ENCODE results near the gene NEMP2. TPM values are rescaled to one million over a fixed set of nuclear protein-coding genes. Genes with fewer than 3 reads are reported as not detected.

The NEMP2 gene
- total and polyA plus RNA-seq, 12 donors: 0.61 to 8.4 (median 4.9) TPM

DNA sequence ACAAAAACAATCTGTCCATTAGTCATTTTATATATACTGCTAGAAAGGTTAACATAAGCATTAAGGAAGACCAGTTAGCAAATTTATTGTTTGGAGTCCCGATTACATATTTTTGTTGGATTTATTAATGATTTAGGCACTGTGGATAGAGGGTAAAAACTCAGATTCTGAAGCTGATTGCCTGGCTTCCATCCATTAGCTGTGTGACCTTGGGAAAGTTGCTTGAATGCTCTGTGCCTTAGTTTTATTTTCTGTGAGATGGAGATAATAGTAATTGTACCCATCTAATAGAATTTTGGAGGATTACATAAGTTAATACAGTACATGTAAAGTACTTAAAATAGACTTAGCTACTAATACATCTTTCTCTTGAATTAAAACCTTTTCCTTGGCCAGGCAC lies 36.3 kb upstream of the NEMP2 start:
- intact Hi-C loops (cut with DNase I): no loop called here
- 46 to 62% (median 59%) methylated on average over 1 of the region's 1 CpG for WGBS, 4 donors
- Histone ChIP-seq H3K27ac (no peak overlapping the region), H3K4me3 (no peak overlapping the region), H3K27me3 (no peaks in the 10 kb centered on the region), H3K9me3 (replicated peaks in 1 of 3) (no peaks in the 10 kb centered on the region), H3K4me1 (replicated peaks in 1 of 2) (no peaks in the 10 kb centered on the region), H3K36me3 (replicated peaks in 1 of 2) (no peaks in the 10 kb centered on the region)
- TF ChIP-seq, protein P1, sequence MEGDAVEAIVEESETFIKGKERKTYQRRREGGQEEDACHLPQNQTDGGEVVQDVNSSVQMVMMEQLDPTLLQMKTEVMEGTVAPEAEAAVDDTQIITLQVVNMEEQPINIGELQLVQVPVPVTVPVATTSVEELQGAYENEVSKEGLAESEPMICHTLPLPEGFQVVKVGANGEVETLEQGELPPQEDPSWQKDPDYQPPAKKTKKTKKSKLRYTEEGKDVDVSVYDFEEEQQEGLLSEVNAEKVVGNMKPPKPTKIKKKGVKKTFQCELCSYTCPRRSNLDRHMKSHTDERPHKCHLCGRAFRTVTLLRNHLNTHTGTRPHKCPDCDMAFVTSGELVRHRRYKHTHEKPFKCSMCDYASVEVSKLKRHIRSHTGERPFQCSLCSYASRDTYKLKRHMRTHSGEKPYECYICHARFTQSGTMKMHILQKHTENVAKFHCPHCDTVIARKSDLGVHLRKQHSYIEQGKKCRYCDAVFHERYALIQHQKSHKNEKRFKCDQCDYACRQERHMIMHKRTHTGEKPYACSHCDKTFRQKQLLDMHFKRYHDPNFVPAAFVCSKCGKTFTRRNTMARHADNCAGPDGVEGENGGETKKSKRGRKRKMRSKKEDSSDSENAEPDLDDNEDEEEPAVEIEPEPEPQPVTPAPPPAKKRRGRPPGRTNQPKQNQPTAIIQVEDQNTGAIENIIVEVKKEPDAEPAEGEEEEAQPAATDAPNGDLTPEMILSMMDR (IDR thresholded peaks at IDR 0.05): no peak
- no peak for TF ChIP-seq POLR2A (IDR thresholded peaks at IDR 0.05)
- no peak for DNase-seq

DNA sequence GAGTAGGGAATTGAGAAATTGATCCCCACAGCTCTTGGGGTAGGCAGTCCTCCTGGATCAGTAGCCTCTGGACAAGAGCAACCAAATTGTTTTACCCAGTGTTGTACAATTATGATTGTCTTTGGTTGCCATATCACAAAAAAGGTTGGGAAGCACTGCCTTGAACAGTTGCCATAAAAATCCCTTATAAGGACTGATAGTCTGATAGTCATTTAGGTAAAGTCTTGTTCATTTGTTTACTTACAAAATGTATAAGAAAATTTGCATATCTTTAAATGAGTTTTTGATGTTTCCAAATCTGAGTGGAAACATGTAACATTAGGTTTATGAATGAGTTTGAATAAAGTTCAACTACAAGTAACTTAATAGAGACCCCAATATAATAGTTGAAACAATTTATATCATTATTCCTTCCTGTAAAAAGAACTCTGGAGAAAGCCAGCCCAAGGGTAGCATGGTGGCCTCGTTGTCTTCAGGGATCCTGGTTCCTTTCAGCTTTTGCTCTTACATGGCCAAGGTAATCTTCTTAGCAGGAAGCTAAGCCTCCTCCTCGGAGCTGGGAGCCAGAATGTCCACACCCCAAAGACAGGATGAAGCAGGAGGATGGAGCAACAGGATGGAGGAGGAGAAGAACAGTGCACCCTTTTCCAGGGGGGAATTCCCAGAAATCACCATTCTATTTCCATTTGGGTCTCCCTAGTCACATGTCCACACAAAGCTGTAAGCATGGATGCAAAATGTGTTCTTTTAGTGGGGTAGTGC lies 35.7 kb upstream of the NEMP2 start:
- Histone ChIP-seq H3K27ac (no peak overlapping the region), H3K9me3 (replicated peaks in 1 of 3) (no peaks in the 10 kb centered on the region), H3K4me3 (no peak overlapping the region), H3K4me1 (replicated peaks in 1 of 2) (no peaks in the 10 kb centered on the region), H3K36me3 (replicated peaks in 1 of 2) (no peaks in the 10 kb centered on the region), H3K27me3 (no peaks in the 10 kb centered on the region)
- TF ChIP-seq POLR2A (IDR thresholded peaks at IDR 0.05): no peak
- TF ChIP-seq, protein P1 (IDR thresholded peaks at IDR 0.05): no peak
- no peak for DNase-seq
- 67 to 73% (median 72%) methylated on average over 2 of the region's 2 CpGs for WGBS, 4 donors
- intact Hi-C loops (cut with DNase I): no loop called here

DNA sequence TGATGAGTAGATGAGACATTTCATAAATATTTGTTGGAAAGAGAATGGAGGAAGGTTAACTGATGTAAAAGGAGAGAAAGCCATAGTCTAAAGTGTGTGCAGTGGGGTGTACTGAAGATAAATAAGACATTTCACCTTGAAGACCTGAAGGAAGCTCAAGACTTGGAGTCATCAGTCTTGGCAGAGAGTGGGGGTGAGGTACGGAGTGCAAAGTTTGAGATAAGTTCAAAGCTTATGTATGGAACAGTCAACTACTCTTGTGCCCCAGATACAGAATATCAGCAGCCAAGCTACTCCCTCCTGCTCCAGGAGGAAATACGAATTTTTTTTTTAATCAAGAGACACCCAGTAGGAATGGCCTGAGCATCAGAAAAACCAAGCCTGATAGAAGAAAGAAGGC lies 30.3 kb upstream of the NEMP2 start:
- H3K4me3 ChIP-seq: no peak overlapping the region
- intact Hi-C loops (cut with DNase I): no loop called here
- DNase-seq: no peak
- no peak overlapping the region for H3K27ac ChIP-seq
- no peaks in the 10 kb centered on the region for H3K4me1 ChIP-seq (replicated peaks in 1 of 2)
- H3K9me3 ChIP-seq (replicated peaks in 1 of 3): no peaks in the 10 kb centered on the region
- 77 to 91% (median 83%) methylated on average over 2 of the region's 2 CpGs for WGBS, 4 donors
- no peak for TF ChIP-seq POLR2A (IDR thresholded peaks at IDR 0.05)
- TF ChIP-seq, protein P1 (IDR thresholded peaks at IDR 0.05): no peak
- H3K36me3 ChIP-seq (replicated peaks in 1 of 2): no peaks in the 10 kb centered on the region
- no peaks in the 10 kb centered on the region for H3K27me3 ChIP-seq

DNA sequence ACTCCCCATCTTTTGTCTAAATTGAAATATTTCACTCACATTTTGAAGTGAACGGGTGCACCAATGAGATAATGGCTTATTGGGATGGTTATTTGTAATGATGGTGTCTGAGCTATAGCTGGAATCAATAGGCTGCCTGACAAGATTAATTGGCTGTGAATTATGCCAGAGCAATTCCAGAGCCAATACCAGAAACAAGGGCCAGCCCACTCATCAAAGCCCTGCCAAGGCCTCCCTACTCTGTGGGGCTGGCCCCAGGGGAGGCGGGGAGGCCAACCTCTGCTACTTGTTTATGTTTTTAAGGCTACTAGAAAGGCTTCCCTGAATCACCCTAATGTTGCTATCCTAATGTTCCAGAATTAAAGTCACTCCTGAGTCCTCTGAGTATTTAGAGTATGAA lies 29.1 kb upstream of the NEMP2 start:
- no peak overlapping the region for H3K27ac ChIP-seq

More for the DNA sequence above, 29.1 kb upstream of the NEMP2 start:
- H3K4me3 ChIP-seq: no peak overlapping the region
- WGBS, 4 donors: 87 to 98% (median 90%) methylated on average over 2 of the region's 2 CpGs
- H3K36me3 ChIP-seq (replicated peaks in 1 of 2): no peaks in the 10 kb centered on the region
- intact Hi-C loops (cut with DNase I): no loop called here
- no peaks in the 10 kb centered on the region for H3K9me3 ChIP-seq (replicated peaks in 1 of 3)
- no peaks in the 10 kb centered on the region for H3K27me3 ChIP-seq
- no peaks in the 10 kb centered on the region for H3K4me1 ChIP-seq (replicated peaks in 1 of 2)
- DNase-seq: no peak
- TF ChIP-seq, protein P1 (IDR thresholded peaks at IDR 0.05): no peak
- no peak for TF ChIP-seq POLR2A (IDR thresholded peaks at IDR 0.05)

All from adrenal gland (tissue), 12 donors.